Fibroblast of pulmonary artery (primary cell): ENCODE measurements around the gene BAIAP3.

ENCODE experiments used
- DNase-seq: peaks from one replicate; pipeline ENCODE4 v3.0.0-alpha.2; 2010; ENCODE audit warnings: low read depth
- H3K4me3 ChIP-seq: replicated peaks from 2 replicates; pipeline ENCODE4 v1.5.1; 2011; ENCODE audit warnings: low read depth, mild to moderate bottlenecking, control low read depth, low read length, moderate library complexity
- TF ChIP-seq, protein P1 (sequence below): IDR thresholded peaks from 2 replicates; pipeline ENCODE4 v1.5.1; 2011; ENCODE audit warnings: mild to moderate bottlenecking, control low read depth, low read length, inconsistent platforms; ENCODE audit errors: missing control alignments

Gene BAIAP3

DNA sequence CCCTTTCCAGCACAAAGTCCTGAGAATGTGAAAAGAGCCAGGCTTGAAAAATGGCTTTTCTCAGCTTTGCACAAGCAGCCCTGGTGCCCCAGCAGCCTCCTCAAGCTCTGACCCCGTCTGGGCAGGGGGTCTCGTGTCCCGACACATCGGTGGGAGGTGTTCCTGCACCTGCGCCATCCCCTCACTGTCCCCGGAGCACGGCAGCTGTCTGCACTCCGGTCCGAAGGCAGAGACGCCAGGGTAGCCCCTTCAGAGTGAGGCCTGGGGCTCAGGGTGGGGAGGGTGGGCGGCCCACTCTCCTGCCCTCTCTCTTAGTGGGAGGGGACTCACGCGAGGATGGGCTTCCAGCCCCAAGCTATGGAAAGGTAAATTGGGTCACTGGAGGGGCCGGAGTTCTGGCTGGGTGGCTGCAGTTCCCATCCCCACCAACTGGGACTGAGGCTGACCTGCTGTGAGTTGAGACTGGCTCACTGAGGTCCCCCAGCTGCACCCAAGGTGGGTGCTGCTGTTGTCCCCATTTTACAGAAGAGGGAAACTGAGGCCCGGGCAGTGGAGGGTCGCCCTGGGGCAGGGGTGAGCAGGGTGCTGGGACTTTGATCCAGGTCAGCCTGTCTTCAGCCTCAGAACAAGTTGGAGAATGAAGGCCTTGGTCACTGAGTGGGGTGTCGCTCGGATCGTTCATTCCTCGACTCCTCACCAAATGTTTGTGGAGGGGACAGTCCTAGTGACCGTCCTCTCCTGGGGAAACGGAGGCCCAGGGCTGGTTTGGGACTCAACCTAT is 2.3 kb upstream of the BAIAP3 start:
- TF ChIP-seq, protein P1, sequence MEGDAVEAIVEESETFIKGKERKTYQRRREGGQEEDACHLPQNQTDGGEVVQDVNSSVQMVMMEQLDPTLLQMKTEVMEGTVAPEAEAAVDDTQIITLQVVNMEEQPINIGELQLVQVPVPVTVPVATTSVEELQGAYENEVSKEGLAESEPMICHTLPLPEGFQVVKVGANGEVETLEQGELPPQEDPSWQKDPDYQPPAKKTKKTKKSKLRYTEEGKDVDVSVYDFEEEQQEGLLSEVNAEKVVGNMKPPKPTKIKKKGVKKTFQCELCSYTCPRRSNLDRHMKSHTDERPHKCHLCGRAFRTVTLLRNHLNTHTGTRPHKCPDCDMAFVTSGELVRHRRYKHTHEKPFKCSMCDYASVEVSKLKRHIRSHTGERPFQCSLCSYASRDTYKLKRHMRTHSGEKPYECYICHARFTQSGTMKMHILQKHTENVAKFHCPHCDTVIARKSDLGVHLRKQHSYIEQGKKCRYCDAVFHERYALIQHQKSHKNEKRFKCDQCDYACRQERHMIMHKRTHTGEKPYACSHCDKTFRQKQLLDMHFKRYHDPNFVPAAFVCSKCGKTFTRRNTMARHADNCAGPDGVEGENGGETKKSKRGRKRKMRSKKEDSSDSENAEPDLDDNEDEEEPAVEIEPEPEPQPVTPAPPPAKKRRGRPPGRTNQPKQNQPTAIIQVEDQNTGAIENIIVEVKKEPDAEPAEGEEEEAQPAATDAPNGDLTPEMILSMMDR: no peak
- peak overlapping the region; percentile 30 for H3K4me3 ChIP-seq
- no peak for DNase-seq

- DNase-seq: peak; percentile 84
- peak overlapping the region; percentile 30 for H3K4me3 ChIP-seq
- TF ChIP-seq, protein P1: no peak
These were observed 1.5 kb upstream of the BAIAP3 start for GRCh38 chr16:1331712-1332617.

DNA sequence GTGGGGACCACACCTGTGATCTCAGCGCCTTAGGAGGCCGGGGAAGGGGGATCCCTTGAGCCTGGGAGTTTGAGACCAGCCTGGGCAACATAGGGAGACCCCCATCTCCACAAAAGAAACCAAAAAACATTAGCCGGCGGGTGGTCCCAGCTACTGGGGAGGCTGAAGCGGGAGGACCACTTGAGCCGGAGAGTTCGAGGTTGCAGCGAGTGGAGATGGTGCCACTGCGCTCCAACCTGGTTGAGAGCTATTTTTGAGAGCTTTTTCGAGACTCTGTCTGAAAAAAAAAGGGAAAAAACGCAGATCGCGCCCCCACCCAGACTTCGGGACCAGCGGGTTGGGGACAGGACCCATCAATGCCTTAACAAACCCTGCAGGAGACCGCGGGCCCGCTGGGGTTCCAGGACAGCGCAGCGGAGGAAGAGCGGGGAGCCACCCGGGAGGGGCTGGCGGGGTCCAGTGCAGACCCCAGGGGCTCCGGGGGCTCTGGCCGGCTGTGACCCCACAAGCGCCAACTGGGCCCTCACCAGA is 762 bp upstream of the BAIAP3 start:
- peak overlapping the region; percentile 37 for H3K4me3 ChIP-seq
- DNase-seq: no peak
- TF ChIP-seq, protein P1: no peak

DNA sequence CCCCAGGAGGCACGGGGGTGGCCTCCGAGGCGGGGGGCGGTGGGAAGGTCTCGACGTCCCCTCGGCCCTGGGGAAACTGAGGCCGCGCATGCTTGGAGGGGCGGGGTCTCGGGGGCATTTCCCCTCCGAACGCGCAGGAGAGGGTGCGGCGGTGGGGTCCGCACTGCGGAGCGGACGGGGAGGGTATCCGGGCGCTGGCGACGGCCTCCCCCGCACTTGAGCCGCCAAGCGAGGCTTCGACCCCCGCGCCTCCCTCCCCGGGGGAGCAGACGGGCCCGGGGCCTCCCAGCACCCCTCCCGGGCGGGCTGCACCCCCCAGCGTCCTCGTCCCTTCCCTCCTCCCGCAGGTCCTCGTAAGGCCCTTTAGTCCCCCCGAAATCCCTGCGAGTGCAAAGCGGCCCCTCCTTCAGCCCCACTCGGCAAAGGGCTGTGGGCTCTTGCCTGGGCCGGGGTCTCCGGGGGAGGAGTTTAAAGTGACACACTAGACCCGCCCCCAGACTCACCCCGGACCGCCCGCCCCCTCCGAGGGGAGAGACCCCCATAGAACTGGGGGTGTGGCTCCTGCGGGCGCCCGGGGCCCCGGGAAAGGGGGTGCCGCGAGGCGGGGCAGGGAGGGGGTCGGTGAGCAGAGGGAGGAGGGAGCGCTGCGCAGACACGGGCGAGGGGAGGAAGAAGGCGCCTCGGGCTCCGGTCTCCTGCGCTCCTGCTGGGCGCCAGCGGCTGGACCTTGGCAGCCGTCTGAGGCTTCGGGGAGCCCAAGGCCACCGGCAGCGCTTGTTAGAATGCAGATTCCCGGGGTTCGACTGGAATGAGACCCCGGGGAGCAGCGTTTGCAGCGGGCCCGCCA is 632 bp downstream of the BAIAP3 start:
- no peak for DNase-seq
- H3K4me3 ChIP-seq: peak overlapping the region; percentile 12
- TF ChIP-seq, protein P1: no peak

- TF ChIP-seq, protein P1: no peak
- no peak overlapping the region for H3K4me3 ChIP-seq
- no peak for DNase-seq
These were observed 1.3 kb downstream of the BAIAP3 start for GRCh38 chr16:1334739-1335138.

DNA sequence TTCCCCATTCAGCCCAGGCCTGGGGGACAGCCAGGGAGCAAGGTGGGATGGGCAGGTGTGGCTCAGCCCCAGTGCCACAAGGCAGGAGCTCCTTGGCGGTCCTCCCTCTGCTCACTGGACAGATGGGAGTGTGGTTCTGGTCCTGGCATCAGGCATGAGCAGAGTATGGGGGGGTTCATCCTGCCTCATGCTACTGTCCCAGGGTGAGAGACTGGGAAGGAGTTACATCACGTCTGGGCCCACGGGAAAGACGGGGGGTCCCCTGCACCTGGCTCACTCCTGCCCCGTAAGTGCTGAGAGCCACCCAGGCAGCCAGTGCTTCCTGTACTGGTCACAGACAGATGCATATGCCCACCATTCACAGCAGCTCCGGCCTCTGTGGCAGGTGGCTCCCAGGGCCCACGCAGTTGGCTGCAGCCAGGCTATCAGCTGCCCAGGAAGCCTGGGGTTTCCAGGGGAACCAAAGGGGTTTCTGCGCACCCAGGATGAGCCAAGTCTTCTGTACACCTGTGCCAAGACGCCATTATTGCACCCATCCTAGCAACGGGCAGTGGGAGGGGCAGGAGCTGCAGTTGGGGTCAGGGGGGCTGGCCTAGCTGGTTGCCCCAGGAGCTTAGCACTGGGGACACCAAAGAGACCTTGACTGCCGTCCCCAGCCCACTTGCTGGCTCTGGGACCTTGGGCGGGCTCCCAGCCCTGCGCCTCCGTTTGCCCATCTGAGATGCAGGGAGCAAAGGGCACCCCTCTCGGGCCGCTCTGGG is 1.9 kb downstream of the BAIAP3 start:
- TF ChIP-seq, protein P1: no peak
- DNase-seq: no peak
- no peak overlapping the region for H3K4me3 ChIP-seq
